Dedifferentiated amniotic fluid mesenchymal stem cell (primary cell): Measurements from ENCODE around the gene SLC38A10.

Experiments used
- DNase-seq: peaks from one replicate; pipeline ENCODE4 v3.0.0-alpha.2; 2016; ENCODE audit errors: extremely low spot score

Gene SLC38A10

DNA sequence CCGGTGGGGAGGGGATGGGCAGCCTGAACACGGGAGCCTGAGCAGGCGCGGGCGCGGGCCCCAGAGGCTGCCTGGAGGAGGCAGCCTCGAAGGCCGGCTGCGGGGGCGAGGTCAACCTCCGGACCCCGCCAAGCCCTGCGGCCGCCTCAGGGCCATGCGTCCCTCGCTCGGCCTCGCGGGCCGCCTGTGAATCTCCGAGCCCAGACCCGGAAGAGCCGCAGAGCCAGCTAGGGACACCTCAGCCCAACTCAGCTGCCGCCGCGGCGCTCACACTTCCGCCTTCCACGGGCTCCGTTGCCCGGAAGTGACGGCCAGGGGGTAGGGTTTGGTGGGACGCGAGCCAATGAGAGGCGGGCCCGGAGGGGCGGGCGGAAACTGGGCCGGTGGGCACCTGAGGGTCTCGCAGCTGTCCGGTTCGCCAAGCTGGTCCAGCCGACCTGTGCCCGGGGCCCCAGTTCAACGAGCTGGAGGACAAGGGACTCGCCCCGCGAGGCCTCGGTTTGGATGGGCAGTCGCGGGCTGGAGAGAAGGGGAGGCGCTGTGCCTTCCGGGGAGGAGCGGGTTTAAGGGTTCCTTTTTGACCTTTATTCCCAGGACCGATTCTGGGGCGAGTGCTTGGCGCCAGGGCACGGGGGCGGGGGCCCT, at the start of gene SLC38A10:
TSS of gene SLC38A10 (minus strand) at position 277 of the 645 bp plus-strand sequence. CDS start 386 bp downstream, outside the sequence.
- DNase-seq: peak; percentile 75

DNA sequence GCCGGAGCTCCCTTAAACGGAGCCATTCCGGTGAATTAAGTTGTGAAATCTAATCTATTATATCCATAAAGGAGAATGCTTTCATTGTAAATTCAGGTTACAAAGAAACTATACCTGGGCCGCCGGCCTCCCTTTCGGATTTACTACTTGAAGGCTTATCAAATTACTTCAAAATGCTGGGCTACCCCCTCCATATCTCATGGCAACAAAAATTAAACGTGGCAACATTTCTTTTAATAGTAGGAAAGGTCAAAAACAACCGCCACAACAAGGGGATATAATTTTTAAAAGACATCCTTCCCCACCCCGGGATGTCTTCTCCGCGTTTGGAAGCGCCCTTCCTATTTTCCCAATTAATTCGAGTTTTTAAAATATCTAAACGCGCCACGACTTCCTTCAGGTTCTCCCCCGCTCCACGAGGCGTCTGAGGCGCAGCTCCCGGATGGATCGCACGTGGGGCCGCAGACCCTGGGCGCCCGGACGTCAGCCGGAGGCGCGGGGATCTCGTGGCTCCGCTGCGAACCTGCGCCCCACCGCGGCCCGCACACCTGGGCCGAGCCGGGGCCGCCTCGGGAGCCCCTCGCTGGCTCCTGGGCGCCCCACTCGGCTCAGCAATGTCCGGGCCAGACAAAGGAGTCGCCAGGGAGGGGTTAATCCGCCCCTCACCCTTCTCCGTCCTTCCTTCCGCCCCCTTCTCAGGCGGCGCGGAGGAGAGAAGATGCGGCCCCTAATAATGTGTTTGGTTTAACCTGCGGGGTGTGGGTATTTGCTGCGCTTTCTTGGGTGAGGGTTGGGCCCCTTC, 47.4 kb upstream of the SLC38A10 start:
- no peak for DNase-seq

DNA sequence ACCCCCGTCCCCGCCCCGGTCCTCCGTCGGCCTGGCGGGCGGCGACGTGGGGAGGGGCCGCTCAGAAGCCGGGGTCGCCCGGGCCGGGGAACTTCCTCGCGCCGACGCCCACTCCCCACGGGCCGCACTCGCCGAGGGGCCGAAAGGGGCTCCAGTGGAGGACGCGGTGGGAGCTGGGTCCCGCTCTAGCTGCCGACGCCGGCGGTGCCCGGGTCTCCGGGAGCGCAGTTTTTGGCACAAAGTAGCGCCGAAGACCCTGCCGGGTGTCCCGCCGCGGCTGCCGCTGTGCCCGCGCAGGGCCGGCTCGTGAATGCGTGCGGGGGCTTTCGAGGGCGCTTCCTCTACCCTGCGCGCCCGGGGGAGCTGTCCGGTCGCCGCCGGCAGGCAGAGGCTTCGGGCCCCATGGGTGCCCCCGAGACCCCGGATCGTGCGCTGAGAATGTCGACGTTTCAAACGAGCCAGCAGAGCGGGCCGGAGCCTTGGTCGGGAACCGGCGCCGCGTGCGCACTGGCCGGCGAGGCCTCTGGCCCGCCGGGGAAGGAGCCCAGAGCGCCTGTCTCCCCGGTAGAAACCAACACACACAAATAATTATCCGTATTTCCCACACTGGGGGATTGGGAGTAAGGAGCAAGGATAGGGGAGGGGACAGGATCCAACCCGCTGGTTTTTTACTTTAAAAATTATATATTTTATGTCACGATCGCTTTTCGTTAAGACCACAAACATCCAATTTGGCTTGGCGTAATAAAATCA, 46.6 kb upstream of the SLC38A10 start:
- no peak for DNase-seq

DNA sequence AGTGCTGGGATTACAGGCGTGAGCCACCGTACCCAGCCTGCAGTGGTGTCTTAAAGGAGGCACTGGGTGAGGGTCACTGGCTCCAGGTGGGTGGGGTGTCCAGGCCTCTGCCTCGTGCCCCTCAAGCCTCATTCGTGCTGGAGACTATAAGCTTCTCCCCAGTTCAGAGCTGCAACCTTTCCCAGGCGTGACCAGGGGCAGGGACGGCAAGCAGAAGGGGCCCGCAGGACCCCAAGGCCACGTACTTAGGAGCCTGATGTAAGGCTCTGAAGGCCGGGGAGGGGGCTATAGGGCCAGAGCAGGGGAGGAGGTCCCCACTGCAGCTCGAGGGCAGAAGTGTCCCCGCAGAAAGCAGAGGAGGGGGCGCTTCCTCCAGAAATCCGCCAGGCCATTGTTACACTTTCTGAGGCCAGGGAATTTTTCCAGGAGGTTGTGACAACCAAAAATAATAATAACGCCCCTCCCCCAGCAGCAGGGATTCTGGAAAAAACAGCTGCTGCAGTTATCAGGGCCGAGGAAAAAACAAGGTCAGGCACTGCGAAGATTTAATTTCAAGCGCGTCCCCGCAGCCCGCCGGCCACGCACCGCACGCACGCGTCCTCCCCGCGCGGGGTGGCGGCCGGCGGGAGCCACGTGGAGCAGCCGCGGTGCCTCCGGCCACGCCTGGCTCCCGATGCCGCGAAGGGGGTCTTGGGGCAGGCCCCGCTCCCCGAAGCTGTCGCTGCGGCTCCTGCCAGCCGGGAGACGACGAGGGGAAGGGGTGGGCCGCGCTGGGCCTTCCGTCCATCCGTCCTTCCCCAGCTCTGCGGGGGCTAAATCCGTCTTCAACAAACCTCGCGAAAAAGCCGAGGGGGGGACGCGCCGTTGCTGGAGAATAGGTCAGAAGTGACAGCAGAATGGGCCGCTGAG, 45.8 kb upstream of the SLC38A10 start:
- no peak for DNase-seq

DNA sequence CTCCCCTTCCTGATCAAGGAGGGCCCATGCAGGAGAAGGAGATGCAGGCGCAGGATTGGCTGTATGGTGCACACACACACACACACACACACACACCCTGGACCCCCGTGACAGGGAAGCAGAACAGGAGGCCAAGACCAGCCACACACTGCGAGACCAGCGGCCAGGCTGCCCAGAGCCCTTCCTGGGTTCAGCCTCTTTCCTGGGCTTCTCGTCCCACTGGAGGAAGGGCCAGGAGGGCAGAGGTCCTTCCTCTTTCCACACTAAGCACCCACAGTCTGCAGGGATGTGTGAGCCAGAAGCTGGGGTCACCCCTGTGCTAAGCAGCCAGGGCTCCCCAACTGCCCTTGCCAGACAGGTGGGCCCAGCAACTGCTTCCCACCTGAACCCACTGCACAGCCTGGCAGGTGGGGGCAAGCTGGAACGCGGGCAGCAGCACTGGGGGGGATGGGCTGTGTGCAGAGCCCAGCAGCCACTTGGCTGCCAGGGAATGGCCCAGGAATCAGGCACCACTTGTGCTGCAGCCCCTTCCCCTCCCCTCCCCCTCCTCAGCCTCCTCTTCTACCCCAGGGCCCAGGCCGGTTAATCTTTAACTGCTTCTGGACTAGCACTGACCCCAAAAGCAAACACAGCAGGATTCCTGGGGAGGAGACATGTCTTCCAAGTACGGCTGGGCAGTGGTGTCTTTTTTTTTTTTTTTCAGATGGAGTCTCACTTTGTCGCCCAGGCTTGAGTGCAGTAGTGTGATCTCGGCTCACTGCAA, 44.6 kb upstream of the SLC38A10 start:
- DNase-seq: no peak

DNA sequence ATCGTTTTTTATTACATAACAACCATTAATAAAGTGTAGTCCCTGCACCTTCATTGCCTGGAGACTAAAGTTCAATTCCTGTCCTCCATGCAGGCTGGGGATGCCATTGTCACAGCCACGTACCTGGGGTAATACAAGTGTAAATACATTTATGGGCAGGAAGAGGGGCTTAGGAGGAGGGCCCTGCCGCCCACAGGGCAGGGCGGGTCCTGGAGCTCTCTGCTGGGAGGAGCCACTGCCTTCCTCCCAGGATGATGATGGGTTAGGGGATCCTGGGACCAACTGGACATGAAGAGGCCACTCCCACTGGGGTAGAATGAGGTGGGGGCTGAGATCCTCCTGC, 44.1 kb upstream of the SLC38A10 start:
- no peak for DNase-seq

DNA sequence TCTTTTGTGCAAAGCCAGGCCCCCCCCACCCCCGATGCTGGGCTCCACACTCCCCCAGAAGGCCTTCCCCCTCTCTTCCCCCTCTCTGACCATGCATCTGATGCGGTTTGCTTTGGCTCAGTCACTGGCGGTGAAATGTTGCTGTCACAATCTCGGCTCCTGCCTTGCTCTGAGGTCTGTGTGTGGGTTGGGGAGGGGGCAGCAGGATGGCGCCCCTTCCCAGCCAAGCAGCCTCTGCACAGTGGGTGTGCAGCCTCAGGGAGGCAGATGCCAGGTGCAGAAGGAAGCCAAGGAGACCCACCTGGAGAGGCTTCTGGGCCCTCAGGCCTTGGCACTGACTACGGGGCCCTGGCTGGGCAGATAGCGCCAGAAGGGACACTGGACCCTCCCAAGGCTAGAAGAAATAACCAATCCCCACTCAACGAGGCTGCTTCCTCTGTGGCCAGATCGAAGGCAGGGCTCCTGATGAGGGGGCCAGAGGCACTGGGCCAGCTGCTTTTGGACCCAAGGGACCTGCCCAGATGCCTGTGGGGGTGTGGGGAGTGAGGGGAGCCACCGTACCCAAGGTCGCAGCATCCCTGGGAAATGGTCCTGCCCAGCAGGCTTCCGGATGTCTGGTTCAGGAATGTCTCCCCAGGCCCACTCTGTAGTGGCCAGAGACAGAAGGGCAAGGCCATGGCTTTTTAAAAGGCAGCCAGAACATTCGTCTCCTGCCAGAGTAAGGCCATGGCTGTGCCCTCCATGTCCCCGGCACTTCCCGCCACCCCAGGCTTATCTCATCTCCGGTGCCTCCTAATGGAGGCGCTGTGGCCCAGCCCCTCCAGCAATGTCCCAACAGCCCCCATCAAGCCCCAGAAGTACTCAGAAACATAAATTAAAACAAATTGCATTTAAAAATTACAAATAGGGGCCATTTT, 43.4 kb upstream of the SLC38A10 start:
- no peak for DNase-seq

DNA sequence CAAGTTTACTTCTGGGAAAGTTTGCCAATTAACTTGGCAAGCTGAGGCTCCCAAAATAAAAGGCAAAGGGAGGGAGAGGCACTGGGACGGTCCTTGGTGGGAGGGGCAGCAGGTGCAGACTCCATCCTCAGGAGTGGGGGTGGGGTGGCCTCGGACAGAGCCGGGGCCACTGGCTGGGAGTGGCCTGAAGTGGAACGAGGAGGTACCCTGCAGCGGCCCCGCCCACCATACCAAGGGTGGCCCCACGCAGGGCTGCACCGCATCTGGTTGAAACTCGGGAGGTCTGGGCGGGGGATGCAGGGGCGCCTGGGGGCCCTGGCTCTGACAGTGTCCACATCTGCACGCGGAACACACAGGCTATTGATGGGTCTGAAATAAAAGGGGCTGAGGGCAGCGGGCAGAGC, 42.4 kb upstream of the SLC38A10 start:
- DNase-seq: no peak

DNA sequence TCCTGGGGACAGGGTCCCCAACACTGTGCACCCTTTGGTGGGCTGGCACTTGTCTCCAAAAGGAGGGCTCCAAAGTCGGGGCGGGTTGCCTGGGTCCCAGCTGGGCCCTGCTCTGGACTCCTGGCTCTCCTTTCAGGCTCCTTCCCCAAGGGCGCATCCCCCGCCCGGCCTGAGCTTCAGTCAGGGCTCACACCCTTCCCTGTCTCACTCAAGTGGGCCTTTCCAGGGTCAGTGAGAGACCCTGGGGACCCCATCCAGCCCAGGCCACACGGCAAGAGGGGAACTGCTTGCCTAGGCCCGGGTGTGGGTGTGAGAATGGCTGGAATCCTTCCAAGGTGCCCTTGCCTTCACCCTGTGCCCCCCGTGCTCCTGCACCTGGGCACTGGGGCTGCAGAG, 41.8 kb upstream of the SLC38A10 start:
- DNase-seq: no peak

DNA sequence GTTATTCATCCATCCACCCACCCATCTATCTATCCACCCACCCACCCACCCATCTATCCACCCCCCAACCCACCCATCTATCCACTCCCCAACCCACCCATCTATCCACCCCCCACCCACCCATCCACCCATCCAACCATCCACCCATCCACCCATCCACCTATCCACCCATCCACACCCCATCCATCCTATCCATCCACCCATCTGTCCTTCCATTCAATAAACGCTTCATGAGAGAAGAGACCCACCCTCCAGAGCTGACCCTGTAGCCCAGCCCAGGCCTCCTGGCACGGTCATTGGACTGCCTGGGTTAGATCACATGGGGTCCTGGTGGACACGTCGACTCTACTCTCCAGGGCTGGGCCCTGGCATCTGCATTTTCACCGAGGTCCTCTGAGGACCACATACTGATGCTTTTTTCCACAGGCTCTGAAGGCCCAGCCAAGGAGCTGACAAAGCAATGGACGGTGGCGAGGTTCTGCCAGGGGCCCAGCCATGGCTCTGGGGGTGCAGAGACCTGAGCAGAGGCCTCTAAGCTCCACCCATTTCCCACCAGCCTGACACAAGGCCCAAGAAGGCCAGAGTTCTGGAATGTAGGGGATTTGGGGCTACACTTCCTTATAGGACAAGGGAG, 41.3 kb upstream of the SLC38A10 start:
- DNase-seq: no peak

DNA sequence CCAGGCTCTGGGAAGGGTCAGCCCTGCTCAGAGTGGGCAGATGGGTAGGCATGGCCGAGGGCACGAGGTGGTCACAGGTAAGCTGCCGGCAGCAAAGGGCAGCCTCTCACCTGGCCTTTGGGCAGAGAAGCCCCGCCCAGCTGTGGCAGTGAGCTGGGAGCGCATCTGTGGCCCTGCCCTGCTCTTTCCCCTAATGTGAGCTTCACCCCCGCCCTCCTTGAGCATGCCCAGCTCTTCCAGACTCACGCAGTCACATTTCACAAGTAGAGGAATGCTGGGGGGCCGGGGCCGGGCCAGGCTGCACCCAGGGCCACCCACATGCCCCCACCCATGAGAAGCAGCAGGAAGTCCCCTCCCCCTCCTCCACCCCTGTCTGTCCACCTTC, 40.7 kb upstream of the SLC38A10 start:
- no peak for DNase-seq

DNA sequence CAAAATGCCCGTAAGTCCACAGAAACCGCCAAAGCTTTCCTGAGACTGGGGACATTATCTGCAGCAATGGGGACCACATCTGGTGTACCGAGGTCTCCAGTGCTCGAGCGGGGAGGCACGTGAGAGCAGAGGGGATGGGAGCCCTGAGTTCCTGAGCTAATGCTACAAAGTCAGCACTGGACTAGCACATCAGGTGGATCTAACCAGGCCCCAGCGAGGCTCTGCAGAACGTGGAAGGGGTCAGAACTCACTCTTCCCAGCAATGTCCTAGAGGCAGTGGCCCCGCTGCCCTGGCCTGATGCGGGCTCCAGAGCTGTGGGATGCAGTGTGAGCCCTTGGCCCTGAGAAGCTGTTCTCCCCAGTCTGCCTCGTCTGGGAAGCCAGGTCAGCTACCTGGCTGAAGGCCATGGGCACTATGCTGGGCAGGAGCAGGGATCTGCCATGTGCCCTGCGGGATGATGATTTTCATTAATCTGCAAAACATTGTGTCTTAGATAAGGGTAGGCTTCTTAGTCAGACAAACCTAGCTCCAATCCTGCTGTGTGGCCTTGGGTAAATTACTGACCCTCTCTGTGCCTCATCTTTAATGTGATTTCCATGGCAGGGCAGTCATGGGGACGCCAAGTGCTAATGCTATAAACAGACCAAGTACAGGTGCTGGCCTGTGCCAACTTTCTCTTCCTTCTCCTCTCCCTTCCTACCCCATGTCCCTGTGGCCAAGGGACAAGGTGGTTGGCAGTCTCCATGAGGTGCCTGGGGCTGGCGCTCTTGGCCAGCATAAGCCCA, 40.1 kb upstream of the SLC38A10 start:
- no peak for DNase-seq

DNA sequence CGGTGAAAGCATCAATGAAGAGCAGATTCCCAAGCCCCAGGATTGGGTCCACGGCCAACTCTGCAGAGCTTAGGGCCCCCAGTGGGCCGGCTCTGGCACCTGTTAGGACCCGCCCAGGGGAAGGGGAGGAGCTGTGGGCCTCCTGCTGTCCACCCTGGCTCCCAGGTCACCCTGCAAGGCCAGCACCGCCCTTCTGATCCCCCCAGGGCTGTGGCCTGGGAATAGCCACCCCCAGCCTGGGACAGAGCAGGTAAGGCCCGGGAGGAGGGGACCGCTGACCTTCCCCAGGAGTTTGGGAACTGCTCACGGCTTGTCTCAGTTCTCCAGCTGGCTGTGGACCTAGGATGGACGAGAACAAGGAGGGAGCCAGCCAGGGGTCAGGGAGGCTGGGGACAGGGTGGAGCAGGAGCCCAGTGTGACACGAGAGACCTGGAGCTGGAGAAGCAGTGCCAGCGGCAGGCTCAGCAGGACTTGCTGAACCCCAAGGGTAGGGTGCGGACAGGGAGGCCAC, 39.3 kb upstream of the SLC38A10 start:
- DNase-seq: no peak

DNA sequence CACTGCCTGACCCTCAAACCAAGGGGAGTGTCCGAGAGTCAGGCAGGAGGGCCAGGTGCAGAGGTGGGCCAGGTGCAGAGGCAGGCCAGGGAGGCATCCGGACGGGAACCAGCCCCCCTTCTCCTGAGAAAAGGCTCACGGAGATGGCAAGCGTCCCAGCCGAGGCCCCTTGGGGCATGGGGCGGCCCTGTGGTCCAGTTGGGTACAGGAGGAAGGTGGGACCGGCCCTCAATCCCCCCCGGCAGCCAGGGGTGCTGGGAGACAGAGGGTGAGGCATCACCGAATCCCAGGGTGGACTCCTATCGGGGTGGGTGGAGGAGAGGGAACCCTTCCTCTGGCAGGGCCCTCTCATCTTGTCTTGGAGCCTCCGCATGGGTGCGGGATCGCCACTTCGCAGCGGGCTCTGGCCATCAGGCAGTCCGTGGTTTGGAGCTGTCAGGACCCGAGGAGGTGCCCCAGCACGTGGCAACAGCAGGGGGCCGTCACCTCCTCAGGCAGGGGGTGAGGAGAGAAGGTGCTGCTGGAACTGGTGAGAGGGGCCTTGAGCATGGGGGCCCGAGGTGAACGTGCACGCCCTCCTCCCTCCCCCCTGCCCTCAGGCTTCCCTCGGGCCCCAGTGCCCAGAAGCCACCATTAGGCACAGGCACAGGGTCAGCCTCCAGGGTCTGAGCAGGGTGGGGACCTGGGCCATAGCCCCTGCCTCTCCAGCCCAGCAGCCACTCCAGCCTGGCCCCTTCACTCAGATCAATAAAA, 38.7 kb upstream of the SLC38A10 start:
- no peak for DNase-seq

DNA sequence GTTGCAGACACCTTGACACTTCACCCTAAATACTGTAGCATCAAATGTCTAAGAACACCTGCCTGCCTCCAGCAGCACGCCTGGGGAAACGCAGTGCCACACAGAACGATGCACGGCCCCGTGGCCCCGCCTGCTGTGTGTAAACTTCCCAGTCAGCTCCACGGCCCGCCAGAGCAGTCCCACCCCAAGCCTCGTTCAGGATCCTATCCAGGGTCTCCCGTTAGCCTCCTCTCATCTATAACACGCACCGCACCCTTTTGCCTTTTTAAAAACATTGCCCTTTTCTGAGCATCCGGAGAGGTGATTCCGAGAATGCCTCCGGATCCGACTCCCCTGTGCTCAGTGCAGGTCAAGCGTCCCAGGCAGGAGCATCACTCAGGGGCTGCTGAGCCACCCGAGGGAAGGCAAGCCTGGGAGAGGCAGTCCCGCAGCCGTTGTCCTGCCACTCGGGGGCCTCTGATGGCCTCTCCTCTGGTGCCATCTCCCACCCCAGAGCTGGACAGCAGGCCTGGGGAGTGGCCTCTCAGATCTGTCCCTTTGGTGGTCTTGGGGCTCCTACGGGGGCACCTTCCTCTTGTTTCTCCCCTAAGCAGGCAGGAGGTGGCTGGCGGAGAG, 37.9 kb upstream of the SLC38A10 start:
- DNase-seq: no peak

DNA sequence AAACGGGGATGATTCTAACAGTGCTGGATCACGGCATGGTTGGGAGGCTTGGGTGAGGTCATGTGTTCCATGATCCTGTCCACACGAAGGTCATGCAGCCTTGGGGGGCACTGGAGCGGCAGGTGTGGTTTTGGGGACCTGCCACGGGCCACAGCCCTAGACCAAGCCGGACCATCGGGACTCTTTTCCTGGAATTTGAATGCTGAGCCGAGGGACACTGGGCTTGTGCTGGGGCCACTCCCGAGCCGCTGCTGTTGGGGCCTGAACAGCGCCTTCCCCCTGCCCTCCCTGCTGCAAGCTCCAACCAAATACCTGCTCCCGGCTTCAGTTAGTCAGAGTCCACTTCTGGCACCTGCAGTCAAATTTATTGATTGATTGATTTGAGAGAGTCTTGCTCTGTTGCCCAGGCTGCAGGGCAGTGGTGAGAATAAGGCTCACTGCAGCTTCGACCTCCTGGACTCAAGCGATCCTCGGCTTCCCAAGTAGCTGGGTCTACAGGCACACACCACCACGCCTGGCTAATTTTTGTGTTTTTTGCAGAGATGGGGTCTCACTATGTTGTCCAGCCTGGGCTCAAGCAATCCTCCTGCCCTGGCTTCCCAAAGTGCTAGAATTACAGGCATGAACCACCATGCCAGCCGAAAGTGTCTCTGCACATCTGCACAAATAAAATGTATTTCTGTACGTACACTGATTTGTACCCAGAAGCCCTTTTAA, 37.2 kb upstream of the SLC38A10 start:
- no peak for DNase-seq
